Activated T-helper 1 cell treated with anti-CD3 and anti-CD28 coated beads, Interleukin-2, amount 50 U/mL, for 16 hours (primary cell): ENCODE measurements around the gene ZNF586.
"Not testable (repeated sequence)": the region's sequence is repeated elsewhere in the genome, so short reads cannot be mapped to it uniquely, and the experiment has no call there.

Source experiments
- DNase-seq, 2 donors: peaks; one replicate each; pipeline ENCODE4 v3.0.0-alpha.2; 2020; ENCODE audit warnings: low read depth in 1 of 2, low spot score in 1 of 2

ZNF586 gene

GRCh38 chr19:57789288-57789687 lies 19.8 kb downstream of the ZNF586 start:
- no peak for DNase-seq

GRCh38 chr19:57796580-57796979 lies 27.1 kb downstream of the ZNF586 start:
- not testable (repeated sequence) for DNase-seq

GRCh38 chr19:57800696-57801095 lies 31.2 kb downstream of the ZNF586 start:
- no peak for DNase-seq

- no peak for DNase-seq
Observed at GRCh38 chr19:57802269-57802668, 32.8 kb downstream of the ZNF586 start.

GRCh38 chr19:57803265-57803593 lies 33.8 kb downstream of the ZNF586 start:
- no peak for DNase-seq

GRCh38 chr19:57803594-57804325 lies 34.3 kb downstream of the ZNF586 start:
- DNase-seq, result no peak

- no peak for DNase-seq
Observed at GRCh38 chr19:57807541-57807940, 38.1 kb downstream of the ZNF586 start.

- not testable (repeated sequence) for DNase-seq
Observed at GRCh38 chr19:57810410-57811295, 41.2 kb downstream of the ZNF586 start.

- no peak for DNase-seq
Observed at GRCh38 chr19:57812226-57812625, 42.8 kb downstream of the ZNF586 start.

- not testable (repeated sequence) for DNase-seq
Observed at GRCh38 chr19:57812975-57813820, 43.7 kb downstream of the ZNF586 start.

GRCh38 chr19:57813919-57814504 lies 44.5 kb downstream of the ZNF586 start:
- DNase-seq, result no peak

- DNase-seq, result peak; percentile 40 to 57
Observed at GRCh38 chr19:57814505-57815246, 45.2 kb downstream of the ZNF586 start, which contains the start of gene ZNF552. TSS of gene ZNF552 (minus strand) at chr19:57814913. CDS start at chr19:57814743, 170 bp downstream.

GRCh38 chr19:57815247-57816075 lies 46.0 kb downstream of the ZNF586 start:
- no peak for DNase-seq

- no peak for DNase-seq
Observed at GRCh38 chr19:57816652-57817051, 47.2 kb downstream of the ZNF586 start.

- DNase-seq, result no peak
Observed at GRCh38 chr19:57817976-57818375, 48.5 kb downstream of the ZNF586 start.

- DNase-seq, result no peak
Observed at GRCh38 chr19:57818378-57818777, 48.9 kb downstream of the ZNF586 start.

- peak; percentile 49 to 72 for DNase-seq
Observed at GRCh38 chr19:57819475-57820148, 50.1 kb downstream of the ZNF586 start.

- DNase-seq, result no peak
Observed at GRCh38 chr19:57820599-57820998, 51.1 kb downstream of the ZNF586 start.

GRCh38 chr19:57821095-57821494 lies 51.6 kb downstream of the ZNF586 start:
- DNase-seq, result not testable (repeated sequence)
